ENCODE data around the gene SPDYE3.

DNA sequence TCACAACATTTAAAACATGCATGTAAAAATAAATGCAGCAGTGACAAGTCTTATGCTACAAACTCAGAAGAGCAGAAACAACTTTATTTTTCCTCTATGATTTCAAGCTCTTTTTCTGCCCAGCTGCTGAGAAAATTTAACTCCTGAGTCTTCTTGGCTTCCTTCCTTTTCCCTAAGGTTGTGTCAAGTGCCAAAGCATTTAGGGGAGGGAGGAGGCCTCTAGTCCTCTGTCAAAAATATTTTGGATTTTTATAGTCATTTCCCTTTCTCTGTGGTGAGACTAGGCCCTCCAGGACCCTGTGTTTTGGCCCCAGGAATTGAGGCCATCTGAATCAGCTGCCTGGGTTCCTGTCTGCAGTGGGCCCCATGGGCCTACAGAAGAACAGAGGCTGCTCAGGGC is 39.4 kb downstream of the SPDYE3 start:
- TF ChIP-seq, protein P1, sequence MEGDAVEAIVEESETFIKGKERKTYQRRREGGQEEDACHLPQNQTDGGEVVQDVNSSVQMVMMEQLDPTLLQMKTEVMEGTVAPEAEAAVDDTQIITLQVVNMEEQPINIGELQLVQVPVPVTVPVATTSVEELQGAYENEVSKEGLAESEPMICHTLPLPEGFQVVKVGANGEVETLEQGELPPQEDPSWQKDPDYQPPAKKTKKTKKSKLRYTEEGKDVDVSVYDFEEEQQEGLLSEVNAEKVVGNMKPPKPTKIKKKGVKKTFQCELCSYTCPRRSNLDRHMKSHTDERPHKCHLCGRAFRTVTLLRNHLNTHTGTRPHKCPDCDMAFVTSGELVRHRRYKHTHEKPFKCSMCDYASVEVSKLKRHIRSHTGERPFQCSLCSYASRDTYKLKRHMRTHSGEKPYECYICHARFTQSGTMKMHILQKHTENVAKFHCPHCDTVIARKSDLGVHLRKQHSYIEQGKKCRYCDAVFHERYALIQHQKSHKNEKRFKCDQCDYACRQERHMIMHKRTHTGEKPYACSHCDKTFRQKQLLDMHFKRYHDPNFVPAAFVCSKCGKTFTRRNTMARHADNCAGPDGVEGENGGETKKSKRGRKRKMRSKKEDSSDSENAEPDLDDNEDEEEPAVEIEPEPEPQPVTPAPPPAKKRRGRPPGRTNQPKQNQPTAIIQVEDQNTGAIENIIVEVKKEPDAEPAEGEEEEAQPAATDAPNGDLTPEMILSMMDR (IDR thresholded peaks at IDR 0.05) = no peak
- TF ChIP-seq POLR2AphosphoS5 (IDR thresholded peaks at IDR 0.05) (no peak), POLR2A (IDR thresholded peaks at IDR 0.05) (no peak)

Data from sigmoid colon (tissue), 4 donors.